Trophoblast cell (in vitro differentiated cells and primary cell): ENCODE measurements around the gene C4BPB.

ENCODE experiments used
- DNase-seq, 2 donors: peaks; one replicate each; pipeline ENCODE4 v3.0.0-alpha.2; 2016
- H2AFZ ChIP-seq: 2 replicates; pipeline ENCODE4 v1.6.1; 2013; ENCODE audit warnings: low read length, moderate library complexity, mild to moderate bottlenecking; ENCODE audit not compliant: insufficient read depth, poor library complexity
- H2AK5ac ChIP-seq: 2 replicates; pipeline ENCODE4 v1.6.1; 2013; ENCODE audit warnings: mild to moderate bottlenecking, low read length
- H2BK120ac ChIP-seq: 2 replicates; pipeline ENCODE4 v1.6.1; 2013; ENCODE audit warnings: low read length, mild to moderate bottlenecking, moderate library complexity; ENCODE audit not compliant: insufficient read depth, poor library complexity
- H2BK12ac ChIP-seq: 2 replicates; pipeline ENCODE4 v1.6.1; 2013; ENCODE audit warnings: mild to moderate bottlenecking, low read length, moderate library complexity
- H2BK5ac ChIP-seq: 2 replicates; pipeline ENCODE4 v1.6.1; 2013; ENCODE audit warnings: low read length, low read depth, moderate library complexity, mild to moderate bottlenecking; ENCODE audit not compliant: poor library complexity
- H3K14ac ChIP-seq: 2 replicates; pipeline ENCODE4 v1.6.1; 2013; ENCODE audit warnings: mild to moderate bottlenecking, low read length
- H3K18ac ChIP-seq: 2 replicates; pipeline ENCODE4 v1.6.1; 2013; ENCODE audit warnings: mild to moderate bottlenecking, low read length
- H3K23ac ChIP-seq: 2 replicates; pipeline ENCODE4 v1.6.1; 2013; ENCODE audit warnings: low read length
- H3K27ac ChIP-seq: 2 replicates; pipeline ENCODE4 v1.5.1; 2013; ENCODE audit warnings: low read depth, mild to moderate bottlenecking, inconsistent platforms, low read length, moderate library complexity
- H3K27me3 ChIP-seq: 2 replicates; pipeline ENCODE4 v1.6.1; 2013; ENCODE audit warnings: inconsistent platforms, mild to moderate bottlenecking, low read length, moderate library complexity; ENCODE audit not compliant: insufficient read depth
- H3K36me3 ChIP-seq, 2 experiments: 1 replicate in 1 of 2; 2 replicates in 1 of 2; pipeline ENCODE4 v1.6.1; 2013; ENCODE audit warnings: low read length in 2 of 2, mild to moderate bottlenecking in 2 of 2, moderate library complexity in 1 of 2; ENCODE audit not compliant: insufficient read depth in 2 of 2, control insufficient read depth in 1 of 2
- H3K4ac ChIP-seq: 2 replicates; pipeline ENCODE4 v1.6.1; 2013; ENCODE audit warnings: low read depth, mild to moderate bottlenecking, low read length, moderate library complexity
- H3K4me1 ChIP-seq, 2 experiments: 1 replicate in 1 of 2; 2 replicates in 1 of 2; pipeline ENCODE4 v1.6.1; 2013; ENCODE audit warnings: low read length in 2 of 2, mild to moderate bottlenecking in 2 of 2, moderate library complexity in 1 of 2; ENCODE audit not compliant: insufficient read depth in 2 of 2, control insufficient read depth in 1 of 2
- H3K4me2 ChIP-seq: 2 replicates; pipeline ENCODE4 v1.6.1; 2013; ENCODE audit warnings: inconsistent platforms, mild to moderate bottlenecking, low read length, moderate library complexity
- H3K4me3 ChIP-seq: 2 replicates; pipeline ENCODE4 v1.5.1; 2013; ENCODE audit warnings: mild to moderate bottlenecking, low read depth, low read length, inconsistent platforms
- H3K79me1 ChIP-seq: one replicate; pipeline ENCODE4 v1.6.1; 2013; ENCODE audit warnings: low read length
- H3K79me2 ChIP-seq: 2 replicates; pipeline ENCODE4 v1.6.1; 2013; ENCODE audit warnings: low read length, mild to moderate bottlenecking; ENCODE audit not compliant: control insufficient read depth, insufficient read depth, poor library complexity
- H3K9ac ChIP-seq: 2 replicates; pipeline ENCODE4 v1.6.1; 2013; ENCODE audit warnings: mild to moderate bottlenecking, low read length
- H3K9me3 ChIP-seq: 2 replicates; pipeline ENCODE4 v1.6.1; 2013; ENCODE audit warnings: low read depth, mild to moderate bottlenecking, control low read depth, inconsistent platforms, low read length; ENCODE audit not compliant: insufficient read depth
- H4K12ac ChIP-seq: 2 replicates; pipeline ENCODE4 v1.6.1; 2013; ENCODE audit warnings: low read depth, mild to moderate bottlenecking, low read length, moderate library complexity
- H4K8ac ChIP-seq: 2 replicates; pipeline ENCODE4 v1.6.1; 2013; ENCODE audit warnings: low read depth, mild to moderate bottlenecking, low read length, moderate library complexity
- H4K91ac ChIP-seq: one replicate; pipeline ENCODE4 v1.6.1; 2013; ENCODE audit warnings: low read depth, mild to moderate bottlenecking, low read length, moderate library complexity
- WGBS: extraction: QIAGEN DNeasy Blood & Tissue Kit; methylation state at CpG from one replicate; pipeline ENCODE4 v1.1.7; 2013; ENCODE audit warnings: missing lambda C conversion rate; ENCODE audit not compliant: insufficient read length, insufficient coverage; ENCODE audit errors: extremely low coverage; 5-methylcytosine and 5-hydroxymethylcytosine counted together

C4BPB gene

GRCh38 chr1:207130252-207131036 is 41.8 kb downstream of the C4BPB start:
- H2BK12ac ChIP-seq = no peak overlapping the region
- no peak overlapping the region for H3K14ac ChIP-seq
- no peaks in the 10 kb centered on the region for H3K36me3 ChIP-seq
- H3K27ac ChIP-seq = no peak overlapping the region
- no peaks in the 10 kb centered on the region for H3K79me1 ChIP-seq
- H3K9ac ChIP-seq = no peak overlapping the region
- no peak overlapping the region for H2AFZ ChIP-seq
- H4K12ac ChIP-seq = no peak overlapping the region
- H3K9me3 ChIP-seq = no peaks in the 10 kb centered on the region
- DNase-seq = no peak
- no peak overlapping the region for H3K4me3 ChIP-seq
- H2AK5ac ChIP-seq = no peak overlapping the region
- H4K8ac ChIP-seq = no peak overlapping the region
- no peak overlapping the region for H2BK120ac ChIP-seq
- H2BK5ac ChIP-seq = no peak overlapping the region
- H4K91ac ChIP-seq = no peak overlapping the region
- H3K4me1 ChIP-seq = no peaks in the 10 kb centered on the region
- no peak overlapping the region for H3K18ac ChIP-seq
- no peaks in the 10 kb centered on the region for H3K79me2 ChIP-seq
- no CpG with 5 or more reads among the region's 1 CpG for WGBS
- no peak overlapping the region for H3K4me2 ChIP-seq
- H3K23ac ChIP-seq = no peak overlapping the region
- no peaks in the 10 kb centered on the region for H3K27me3 ChIP-seq
- no peak overlapping the region for H3K4ac ChIP-seq

GRCh38 chr1:207131163-207131562 is 42.5 kb downstream of the C4BPB start:
- Histone ChIP-seq H3K9ac (no peak overlapping the region), H3K27ac (no peak overlapping the region), H3K27me3 (no peaks in the 10 kb centered on the region), H3K4me2 (no peak overlapping the region), H3K4ac (no peak overlapping the region), H2BK5ac (no peak overlapping the region), H3K79me2 (no peaks in the 10 kb centered on the region), H3K23ac (no peak overlapping the region), H3K79me1 (no peaks in the 10 kb centered on the region), H3K36me3 (no peaks in the 10 kb centered on the region), H2AFZ (no peak overlapping the region), H4K8ac (no peak overlapping the region), H4K12ac (no peak overlapping the region), H3K4me3 (no peak overlapping the region), H2AK5ac (no peak overlapping the region), H3K9me3 (no peaks in the 10 kb centered on the region), H3K18ac (no peak overlapping the region), H4K91ac (no peak overlapping the region), H2BK12ac (no peak overlapping the region), H3K4me1 (no peaks in the 10 kb centered on the region), H2BK120ac (no peak overlapping the region), H3K14ac (no peak overlapping the region)
- WGBS = no CpG with 5 or more reads among the region's 4 CpGs
- DNase-seq = no peak

GRCh38 chr1:207134581-207134980 is 45.9 kb downstream of the C4BPB start:
- Histone ChIP-seq H3K4me3 (no peak overlapping the region), H3K79me2 (no peaks in the 10 kb centered on the region), H3K79me1 (no peaks in the 10 kb centered on the region), H2BK5ac (no peak overlapping the region), H3K18ac (no peak overlapping the region), H2BK12ac (no peak overlapping the region), H4K8ac (no peak overlapping the region), H3K27ac (no peak overlapping the region), H3K14ac (no peak overlapping the region), H2AK5ac (no peak overlapping the region), H3K23ac (no peak overlapping the region), H3K9ac (no peak overlapping the region), H3K4ac (no peak overlapping the region), H3K27me3 (no peaks in the 10 kb centered on the region), H3K36me3 (no peaks in the 10 kb centered on the region), H4K91ac (no peak overlapping the region), H4K12ac (no peak overlapping the region), H2AFZ (no peak overlapping the region), H2BK120ac (no peak overlapping the region), H3K4me1 (no peaks in the 10 kb centered on the region), H3K9me3 (no peaks in the 10 kb centered on the region), H3K4me2 (no peak overlapping the region)
- no CpG with 5 or more reads among the region's 1 CpG for WGBS
- no peak for DNase-seq

GRCh38 chr1:207139616-207140015 is 51.0 kb downstream of the C4BPB start:
- H2BK5ac ChIP-seq = no peak overlapping the region
- H4K8ac ChIP-seq = no peak overlapping the region
- no peak overlapping the region for H3K4ac ChIP-seq
- no peak overlapping the region for H2BK120ac ChIP-seq
- H3K9me3 ChIP-seq = no peaks in the 10 kb centered on the region
- H2AFZ ChIP-seq = no peak overlapping the region
- H3K9ac ChIP-seq = no peak overlapping the region
- H3K79me1 ChIP-seq = no peaks in the 10 kb centered on the region
- no peak overlapping the region for H3K23ac ChIP-seq
- H3K4me2 ChIP-seq = no peak overlapping the region
- DNase-seq = no peak
- H3K4me3 ChIP-seq = no peak overlapping the region
- H3K18ac ChIP-seq = no peak overlapping the region
- H3K4me1 ChIP-seq = no peaks in the 10 kb centered on the region
- no peak overlapping the region for H3K14ac ChIP-seq
- no peaks in the 10 kb centered on the region for H3K27me3 ChIP-seq
- H3K36me3 ChIP-seq = no peaks in the 10 kb centered on the region
- no peak overlapping the region for H4K12ac ChIP-seq
- no peak overlapping the region for H2AK5ac ChIP-seq
- no peaks in the 10 kb centered on the region for H3K79me2 ChIP-seq
- H2BK12ac ChIP-seq = no peak overlapping the region
- no CpG with 5 or more reads among the region's 1 CpG for WGBS
- no peak overlapping the region for H4K91ac ChIP-seq
- H3K27ac ChIP-seq = no peak overlapping the region
